ENCODE data around the gene BABAM2. TPM values are rescaled to one million over a fixed set of nuclear protein-coding genes. Genes with fewer than 3 reads are reported as not detected.
A peak's percentile ranks its signal among the peaks of the same experiment; 100 is the strongest.

The BABAM2 gene
- total and polyA plus RNA-seq, 2 of the 4 experiments (the other 2 are of a cell fraction): 20.9 to 23.1 TPM

- Histone ChIP-seq H2BK15ac (ENCODE audit: low read depth, low read length) (peak overlapping the region; percentile 95; the same call in 2 of the 3 replicates), H4K20me1 (ENCODE audit: insufficient read depth, low read length) (no peaks in the 10 kb centered on the region), H3K18ac (ENCODE audit: low read depth, low read length) (peak overlapping the region; percentile 61; the same call in 1 of the 2 replicates), H4K8ac (ENCODE audit: low read depth in 2 of 2, low read length in 2 of 2) (peak overlapping the region; percentile 36 to 83; a peak in 3 of 4 replicates), H3K27me3 (ENCODE audit: control insufficient read depth, insufficient read depth, low read length) (no peaks in the 10 kb centered on the region), H2BK120ac (ENCODE audit: low read depth, low read length) (peak overlapping the region; percentile 92), H3K56ac (ENCODE audit: extremely low read depth, insufficient read depth, low read length) (peak overlapping the region; percentile 24; the same call in 1 of the 2 replicates), H3K4me3 (ENCODE audit: insufficient read depth, low read depth, low read length) (no peak overlapping the region), H4K5ac (ENCODE audit: low read depth, low read length) (peak overlapping the region; percentile 52; the same call in 1 of the 2 replicates), H3K4me1 (ENCODE audit: control insufficient read depth, insufficient read depth, low read length) (peaks cover 17% of the 10 kb centered on the region), H2AK5ac (ENCODE audit: low read depth, low read length) (peak overlapping the region; percentile 98), H3K27ac (ENCODE audit: insufficient read depth, low read length) (peak overlapping the region; percentile 50; the same call in 1 of the 2 replicates), H2AFZ (replicated peaks; ENCODE audit: low read length, poor library complexity) (peak overlapping the region; percentile 16), H3K4me2 (ENCODE audit: low read depth, low read length) (no peak overlapping the region), H4K91ac (ENCODE audit: insufficient read depth, low read depth, low read length) (peak overlapping the region; percentile 76), H3K36me3 (ENCODE audit: control insufficient read depth, insufficient read depth, low read length) (no peaks in the 10 kb centered on the region), H2BK20ac (ENCODE audit: low read depth, low read length) (peak overlapping the region; percentile 95), H3K9ac (ENCODE audit: low read depth, low read length) (no peak overlapping the region), H3K14ac (replicated peaks; ENCODE audit: low read depth, low read length) (peak overlapping the region; percentile 87), H3K9me3 (ENCODE audit: control insufficient read depth, insufficient read depth, low read length) (no peaks in the 10 kb centered on the region), H3K79me1 (ENCODE audit: low read depth in 1 of 2, low read length in 2 of 2) (peaks cover 0 to 15% of the 10 kb centered on the region in 2 experiments; a peak in 1 of 4 replicates), H2AK9ac (replicated peaks; ENCODE audit: low read depth, low read length, poor library complexity) (peak overlapping the region; percentile 74), H2BK5ac (ENCODE audit: low read depth, low read length, poor library complexity, severe bottlenecking) (peak overlapping the region; percentile 31), H3K9me1 (ENCODE audit: insufficient read depth, low read length) (peaks cover 11% of the 10 kb centered on the region), H3K4ac (ENCODE audit: low read depth, low read length) (peak overlapping the region; percentile 90), H3K23ac (ENCODE audit: low read depth, low read length) (peak overlapping the region; percentile 59)
- intact Hi-C loops (cut with micrococcal nuclease) (no loop called here), in situ Hi-C loops (cut with MboI; ENCODE audit: low sequenced_read_pairs) (no loop called here), dilution Hi-C loops (cut with HindIII; ENCODE audit: low sequenced_read_pairs, unreplicated experiment) (no loop called here)
- no CpG with 5 or more reads among the region's 2 CpGs for WGBS, 2 experiments (ENCODE audit: extremely low coverage in 2 of 2, insufficient read length in 1 of 2)
- no peak for TF ChIP-seq RAD21 (IDR thresholded peaks at IDR 0.05; ENCODE audit: low read length)
- TF ChIP-seq NFE2L2 (IDR thresholded peaks at IDR 0.05; ENCODE audit: low read depth, low read length): no peak
- TF ChIP-seq POLR2A (IDR thresholded peaks at IDR 0.05; ENCODE audit: low read depth, low read length): no peak
- TF ChIP-seq MAFK (IDR thresholded peaks at IDR 0.05; ENCODE audit: low read depth, low read length): no peak
- TF ChIP-seq CTCF (conservative IDR thresholded peaks at IDR 0.05; ENCODE audit: low read depth, low read length): no peak
- no peak for TF ChIP-seq BHLHE40 (IDR thresholded peaks at IDR 0.05; ENCODE audit: low read depth, low read length)
- DNase-seq (peak; percentile 70), ATAC-seq (ENCODE audit: low read depth) (no peak)
- ChIA-PET POLR2A (ENCODE audit: unreplicated experiment) (no interaction called here), CTCF (no interaction called here)
- BruUV-seq (replicated peaks): no TSS peak
These were observed 402.0 kb downstream of the BABAM2 start for GRCh38 chr2:28292491-28292890.
